CD4-positive, alpha-beta T cell (primary cell): ENCODE measurements around the gene SHISA9. TPM values are rescaled to one million over a fixed set of nuclear protein-coding genes. Genes with fewer than 3 reads are reported as not detected.

ENCODE experiments used
- ATAC-seq: fragments of 200-7000 bp; cut with Tn5 transposase; one replicate; pipeline ENCODE4 v1.10.0; 2022; ENCODE audit warnings: mild to moderate bottlenecking; ENCODE audit not compliant: poor library complexity
- CTCF ChIA-PET: fragments of 350-600 bp; sonication (Branson Sonifier 250); formaldehyde crosslinking; loops from one replicate; lab custom pipeline; 2021; ENCODE audit warnings: antibody characterized with exemption, inconsistent platforms; lab: Charles Lee
- POLR2A ChIA-PET: fragments of 350-600 bp; sonication (Branson Sonifier 250); formaldehyde crosslinking; loops from one replicate; lab custom pipeline; 2021; ENCODE audit warnings: antibody characterized with exemption, inconsistent platforms; lab: Charles Lee
- DNase-seq, 14 experiments: peaks; one replicate each; pipeline ENCODE4 v3.0.0-alpha.2; 2013 to 2020; ENCODE audit warnings: mixed read lengths in 2 of 14
- H3K27ac ChIP-seq, 2 donors: one replicate each; pipeline versions ENCODE4 v1.5.1 to v1.7.0; 2013; ENCODE audit warnings: low read length in 2 of 2, low read depth in 1 of 2, mild to moderate bottlenecking in 1 of 2
- H3K27me3 ChIP-seq, 2 experiments: 1 replicate in 1 of 2; 2 replicates in 1 of 2; pipeline versions ENCODE4 v1.6.1 to v1.7.0; 2013; ENCODE audit warnings: low read length in 2 of 2, control low read depth in 1 of 2, mild to moderate bottlenecking in 1 of 2, moderate library complexity in 1 of 2; ENCODE audit not compliant: insufficient read depth in 2 of 2, control insufficient read depth in 1 of 2
- H3K36me3 ChIP-seq: one replicate; pipeline ENCODE4 v1.6.1; 2013; ENCODE audit warnings: low read length, control low read depth; ENCODE audit not compliant: insufficient read depth
- H3K4me1 ChIP-seq: one replicate; pipeline ENCODE4 v1.6.1; 2013; ENCODE audit warnings: low read length, control low read depth; ENCODE audit not compliant: insufficient read depth
- H3K4me3 ChIP-seq: one replicate; pipeline ENCODE4 v1.5.1; 2013; ENCODE audit warnings: mild to moderate bottlenecking, low read length, moderate library complexity
- H3K9me3 ChIP-seq, 2 experiments: 1 replicate in 1 of 2; 2 replicates in 1 of 2; pipeline versions ENCODE4 v1.6.1 to v1.7.0; 2013; ENCODE audit warnings: low read length in 2 of 2, mild to moderate bottlenecking in 2 of 2, control low read depth in 1 of 2, moderate library complexity in 1 of 2; ENCODE audit not compliant: control insufficient read depth in 1 of 2, insufficient read depth in 1 of 2
- H3K27ac Mint-ChIP-seq: one replicate; pipeline ENCODE4 v1.8.0; 2020; ENCODE audit warnings: mixed read lengths
- H3K27me3 Mint-ChIP-seq: one replicate; pipeline ENCODE4 v1.8.0; 2021; ENCODE audit warnings: mixed read lengths
- H3K36me3 Mint-ChIP-seq: one replicate; pipeline ENCODE4 v1.8.0; 2021; ENCODE audit warnings: low read depth, mixed read lengths
- H3K4me1 Mint-ChIP-seq: one replicate; pipeline ENCODE4 v1.8.0; 2021; ENCODE audit warnings: low read depth, mixed read lengths
- H3K4me3 Mint-ChIP-seq: one replicate; pipeline ENCODE4 v1.8.0; 2020; ENCODE audit warnings: mild to moderate bottlenecking, mixed read lengths
- H3K9me3 Mint-ChIP-seq: one replicate; pipeline ENCODE4 v1.8.0; 2020; ENCODE audit warnings: mixed read lengths
- CTCF ChIP-seq: fragments of 200-600 bp; IDR thresholded peaks from one replicate; pipeline ENCODE4 v1.8.0; 2022; ENCODE audit warnings: antibody characterized with exemption, mild to moderate bottlenecking
- intact Hi-C, 2 experiments: fragments of 100-400 bp; cut with DNase I in 1 of 2; cut with micrococcal nuclease in 1 of 2; formaldehyde crosslinking; loops; one replicate each; pipeline versions ENCODE4 v1.15.1 to v1.9.0; 2023 to 2025; cut with DNase I, micrococcal nuclease
- total RNA-seq, 174 experiments: library from RNA in 2 of 174; stranded (reverse) in 2 of 174; gene quantifications; one replicate each; pipeline ENCODE4 v1.2.3 and lab custom pipeline; 2021 to 2026

Gene SHISA9
- total RNA-seq, 2 experiments from 2014 or later, result not detected

GRCh38 chr16:13014476-13014875, 113.1 kb downstream of the SHISA9 start:
- Mint-ChIP-seq H3K4me1 (no peaks in the 10 kb centered on the region), H3K4me3 (no peak overlapping the region)
- CTCF ChIA-PET, result no interaction called here

GRCh38 chr16:13018026-13018425, 116.6 kb downstream of the SHISA9 start:
- no peak overlapping the region for H3K4me3 Mint-ChIP-seq
- H3K4me3 ChIP-seq, result no peak overlapping the region
- H3K36me3 ChIP-seq, result no peaks in the 10 kb centered on the region
- ATAC-seq (no peak), DNase-seq (no peak)
- H3K27me3 Mint-ChIP-seq, result peaks cover 8% of the 10 kb centered on the region
- ChIA-PET CTCF (no interaction called here), POLR2A (no interaction called here)
- intact Hi-C loops, result no loop called here
- no peaks in the 10 kb centered on the region for H3K4me1 Mint-ChIP-seq
- no peak overlapping the region for H3K27ac ChIP-seq
- H3K9me3 Mint-ChIP-seq, result no peaks in the 10 kb centered on the region
- H3K27me3 ChIP-seq, result peaks cover 0 to 3% of the 10 kb centered on the region in 2 experiments
- no peak for TF ChIP-seq CTCF
- H3K36me3 Mint-ChIP-seq, result no peaks in the 10 kb centered on the region
- peaks cover 0 to 4% of the 10 kb centered on the region in 2 experiments for H3K9me3 ChIP-seq
- H3K27ac Mint-ChIP-seq, result no peak overlapping the region
- no peaks in the 10 kb centered on the region for H3K4me1 ChIP-seq

More at GRCh38 chr16:13014476-13014875, 113.1 kb downstream of the SHISA9 start:
- no peak overlapping the region for H3K4me3 ChIP-seq
- H3K27me3 Mint-ChIP-seq, result no peaks in the 10 kb centered on the region
- no peaks in the 10 kb centered on the region for H3K4me1 ChIP-seq
- H3K27me3 ChIP-seq, result peaks cover 0 to 3% of the 10 kb centered on the region in 2 experiments
- H3K36me3 Mint-ChIP-seq, result no peaks in the 10 kb centered on the region
- H3K9me3 Mint-ChIP-seq, result no peaks in the 10 kb centered on the region
- no peak for TF ChIP-seq CTCF
- peaks cover 0 to 9% of the 10 kb centered on the region in 2 experiments for H3K9me3 ChIP-seq
- intact Hi-C loops, result no loop called here
- H3K27ac ChIP-seq, result no peak overlapping the region
- POLR2A ChIA-PET, result no interaction called here
- ATAC-seq (no peak), DNase-seq (no peak)
- H3K36me3 ChIP-seq, result no peaks in the 10 kb centered on the region
- H3K27ac Mint-ChIP-seq, result no peak overlapping the region

GRCh38 chr16:13021996-13022395, 120.6 kb downstream of the SHISA9 start:
- ChIA-PET POLR2A (no interaction called here), CTCF (no interaction called here)
- H3K4me3 ChIP-seq, result no peak overlapping the region
- no peaks in the 10 kb centered on the region for H3K36me3 ChIP-seq
- H3K4me3 Mint-ChIP-seq, result no peak overlapping the region
- no peak overlapping the region for H3K27ac ChIP-seq
- no peaks in the 10 kb centered on the region for H3K4me1 Mint-ChIP-seq
- no peaks in the 10 kb centered on the region for H3K4me1 ChIP-seq
- peaks cover 5% of the 10 kb centered on the region for H3K9me3 Mint-ChIP-seq
- ATAC-seq (no peak), DNase-seq (no peak)
- H3K36me3 Mint-ChIP-seq, result no peaks in the 10 kb centered on the region
- no peak overlapping the region for H3K27ac Mint-ChIP-seq
- peaks cover 0 to 3% of the 10 kb centered on the region in 2 experiments for H3K27me3 ChIP-seq
- peaks cover 8% of the 10 kb centered on the region for H3K27me3 Mint-ChIP-seq
- peaks cover 0 to 12% of the 10 kb centered on the region in 2 experiments for H3K9me3 ChIP-seq
- TF ChIP-seq CTCF, result no peak
- intact Hi-C loops, result no loop called here
